Endothelial cell of umbilical vein (primary cell): ENCODE measurements around the gene BIN1. TPM values are rescaled to one million over a fixed set of nuclear protein-coding genes. Genes with fewer than 3 reads are reported as not detected.

Source experiments
- BruUV-seq: library from RNA; stranded (reverse); fragments of 400-500 nt; replicated peaks from 2 replicates; lab custom pipeline; 2021; lab: Mats Ljungman, UMichigan
- CTCF ChIA-PET: fragments of 300-600, 350-600 bp; sonication (Branson Sonifier 250); formaldehyde crosslinking; loops from one replicate; lab custom pipeline; 2021; ENCODE audit warnings: antibody characterized with exemption, inconsistent platforms; lab: Charles Lee
- POLR2A ChIA-PET: fragments of 300-600, 350-600 bp; sonication (Branson Sonifier 250); formaldehyde crosslinking; loops from one replicate; lab custom pipeline; 2021; ENCODE audit warnings: antibody characterized with exemption, inconsistent platforms; lab: Charles Lee
- DNase-seq: peaks from one replicate; pipeline ENCODE4 v3.0.0-alpha.2; 2011; ENCODE audit warnings: low read depth, low spot score
- FAIRE-seq: peaks from 2 replicates; lab custom pipeline; 2011; peaks lifted over from hg19 to GRCh38; lab: Jason Lieb, UNC
- H2AFZ ChIP-seq: 2 replicates; pipeline ENCODE4 v1.6.0; 2012; ENCODE audit warnings: low read depth, low read length, control low read depth, inconsistent platforms
- H3K27ac ChIP-seq: 2 replicates; pipeline ENCODE4 v1.5.1; 2011; ENCODE audit warnings: low read depth, mild to moderate bottlenecking, control low read depth, low read length, moderate library complexity; ENCODE audit not compliant: insufficient read depth
- H3K27me3 ChIP-seq, 2 experiments: 2 replicates each; pipeline versions ENCODE4 v1.6.0 to v1.6.1; 2011; ENCODE audit warnings: low read length in 2 of 2, mixed read lengths in 1 of 2; ENCODE audit not compliant: control insufficient read depth in 2 of 2, insufficient read depth in 2 of 2
- H3K36me3 ChIP-seq, 2 experiments: 2 replicates in 1 of 2; 3 replicates in 1 of 2; pipeline ENCODE4 v1.5.1; 2011; ENCODE audit warnings: low read length in 2 of 2, mild to moderate bottlenecking in 1 of 2, moderate library complexity in 1 of 2; ENCODE audit not compliant: control insufficient read depth in 2 of 2, insufficient read depth in 2 of 2; ENCODE audit errors: extremely low read depth in 1 of 2
- H3K4me1 ChIP-seq: 3 replicates; pipeline ENCODE4 v1.5.1; 2011; ENCODE audit warnings: mild to moderate bottlenecking, low read length; ENCODE audit not compliant: control insufficient read depth, insufficient read depth; ENCODE audit errors: extremely low read depth
- H3K4me2 ChIP-seq: 2 replicates; pipeline ENCODE4 v1.6.1; 2011; ENCODE audit warnings: low read length, control low read depth, mixed read lengths; ENCODE audit not compliant: insufficient read depth
- H3K4me3 ChIP-seq, 3 experiments: fragments of 200-600 bp in 1 of 3; sonication (generic), shearing (Covaris generic) in 1 of 3; replicated peaks in 1 of 3; 2 replicates each; pipeline ENCODE4 v1.5.1; 2011 to 2016; ENCODE audit warnings: control low read depth in 3 of 3, low read length in 3 of 3, mild to moderate bottlenecking in 2 of 3, inconsistent platforms in 1 of 3, low read depth in 1 of 3, moderate library complexity in 1 of 3; ENCODE audit not compliant: insufficient read depth in 1 of 3
- H3K79me2 ChIP-seq: 2 replicates; pipeline ENCODE4 v1.6.0; 2012; ENCODE audit warnings: low read length, inconsistent platforms; ENCODE audit not compliant: control insufficient read depth, insufficient read depth
- H3K9ac ChIP-seq: replicated peaks from 2 replicates; pipeline ENCODE3; 2011; ENCODE audit warnings: low read length, control low read depth; ENCODE audit not compliant: insufficient read depth; ENCODE audit errors: extremely low read depth
- H3K9me1 ChIP-seq: replicated peaks from 3 replicates; pipeline ENCODE4 v1.6.0; 2011; ENCODE audit warnings: mild to moderate bottlenecking, low read length; ENCODE audit not compliant: control insufficient read depth, insufficient read depth; ENCODE audit errors: extremely low read depth
- H3K9me3 ChIP-seq: replicated peaks from 2 replicates; pipeline ENCODE4 v1.5.1; 2012; ENCODE audit warnings: low read length, inconsistent platforms; ENCODE audit not compliant: control insufficient read depth, insufficient read depth
- H4K20me1 ChIP-seq: replicated peaks from 2 replicates; pipeline ENCODE3; 2011; ENCODE audit warnings: mild to moderate bottlenecking, low read length; ENCODE audit not compliant: control insufficient read depth, insufficient read depth; ENCODE audit errors: extremely low read depth
- EZH2 ChIP-seq: IDR thresholded peaks from 2 replicates; pipeline ENCODE4 v1.6.1; 2012; ENCODE audit warnings: borderline replicate concordance, low read depth, mild to moderate bottlenecking, moderate library complexity, low read length, inconsistent platforms; ENCODE audit not compliant: severe bottlenecking
- FOS ChIP-seq: IDR thresholded peaks from 2 replicates; pipeline ENCODE4 v1.6.1; 2011; ENCODE audit warnings: mild to moderate bottlenecking, low read length, moderate library complexity, borderline replicate concordance; ENCODE audit not compliant: insufficient read depth
- GATA2 ChIP-seq: IDR thresholded peaks from 2 replicates; pipeline ENCODE4 v1.7.0; 2011; ENCODE audit warnings: low read depth, mild to moderate bottlenecking, moderate library complexity, mixed read lengths, low read length; ENCODE audit not compliant: insufficient read length, insufficient read depth
- JUN ChIP-seq: IDR thresholded peaks from 2 replicates; pipeline ENCODE4 v1.6.1; 2011; ENCODE audit warnings: borderline replicate concordance, low read depth; ENCODE audit not compliant: insufficient read length, insufficient read depth
- MYC ChIP-seq: IDR thresholded peaks from one replicate; pipeline ENCODE4 v1.6.1; 2011; ENCODE audit warnings: mild to moderate bottlenecking, low read depth, low read length
- POLR2A ChIP-seq: IDR thresholded peaks from 2 replicates; pipeline ENCODE4 v1.6.1; 2012; ENCODE audit warnings: low read depth, mild to moderate bottlenecking, control low read depth, low read length
- POLR2AphosphoS5 ChIP-seq: IDR thresholded peaks from 2 replicates; pipeline ENCODE4 v1.6.1; 2012; ENCODE audit warnings: low read depth, mild to moderate bottlenecking, control low read depth, low read length, moderate library complexity; ENCODE audit not compliant: insufficient read depth
- dilution Hi-C: fragments of 300-500 bp; cut with MboI; formaldehyde crosslinking; loops from one replicate; pipeline ENCODE4 v1.15.0; 2019; ENCODE audit warnings: low sequenced_read_pairs; ENCODE audit not compliant: extremely low pct_ligation_motif_present
- intact Hi-C: fragments of 100-400 bp; cut with micrococcal nuclease; formaldehyde crosslinking; loops from one replicate; pipeline ENCODE4 v1.10.0; 2022
- polyA plus RNA-seq, 4 experiments: library from polyadenylated mRNA; depleted of rRNA in 3 of 4; stranded (reverse) in 3 of 4; unstranded in 1 of 4; fragments of >200 nt; gene quantifications; 2 replicates each; pipeline versions ENCODE4 v1.2.1 to v1.2.3, GENCODE V29; 2011 to 2012; ENCODE audit warnings: missing spikeins in 1 of 4
- total RNA-seq: library from RNA; stranded (reverse); gene quantifications from 2 replicates; pipeline ENCODE4 v1.2.3, GENCODE V29; 2021
- TF ChIP-seq, protein P1 (sequence below): IDR thresholded peaks from 2 replicates; pipeline ENCODE4 v1.6.1; 2011; ENCODE audit not compliant: insufficient read depth, insufficient read length
- TF ChIP-seq, protein P2 (sequence below), 2 donors: IDR thresholded peaks; 1 replicate in 1 of 2; 2 replicates in 1 of 2; pipeline ENCODE4 v1.5.1; 2011; ENCODE audit warnings: low read length in 2 of 2, mild to moderate bottlenecking in 2 of 2, moderate library complexity in 2 of 2, control low read depth in 1 of 2, inconsistent platforms in 1 of 2, low read depth in 1 of 2; ENCODE audit not compliant: insufficient read depth in 1 of 2; ENCODE audit errors: extremely low read depth in 1 of 2

BIN1 gene
- total and polyA plus RNA-seq, 2 donors (not counting 3 experiments of a cell fraction or from before 2014, with no cell fraction given): 26.3 to 36.9 TPM

DNA sequence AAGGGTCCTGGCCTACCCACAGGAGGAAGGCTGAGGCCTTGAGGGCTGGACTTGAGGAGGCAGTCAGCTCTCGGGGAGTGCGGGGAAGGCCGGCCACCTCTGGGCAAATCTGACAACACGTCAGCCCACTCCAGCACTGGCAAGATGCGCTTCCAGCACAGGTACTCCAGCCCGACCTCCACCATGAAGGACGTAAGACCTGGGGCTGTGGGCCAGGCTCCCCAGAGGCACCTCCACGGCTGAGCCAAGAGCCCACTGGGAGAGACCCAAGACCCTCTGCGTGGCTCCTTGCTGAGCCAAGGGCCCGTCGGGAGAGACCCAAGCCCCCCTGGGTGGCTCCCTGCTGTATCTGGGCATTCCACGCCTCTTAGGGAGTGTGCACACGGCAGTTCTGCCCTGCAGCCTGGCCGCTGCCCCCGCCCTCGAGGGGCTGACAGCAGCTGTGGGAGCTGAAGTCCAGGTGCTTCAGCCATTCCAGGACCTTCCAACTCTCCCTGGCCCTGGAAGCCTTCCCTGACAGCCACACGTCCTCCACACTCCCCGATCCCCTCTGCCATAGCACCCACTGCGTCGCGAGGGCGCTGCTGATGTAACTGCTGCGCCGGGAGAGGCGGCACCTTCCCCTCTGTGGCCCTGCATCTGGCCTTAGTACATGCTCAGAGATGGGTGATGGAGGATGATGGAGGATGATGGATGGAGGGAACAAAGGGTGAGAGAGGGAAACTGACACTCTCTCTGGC lies 50.2 kb downstream of the BIN1 start:
- Histone ChIP-seq H3K79me2 (no peaks in the 10 kb centered on the region), H3K4me1 (peaks cover 14% of the 10 kb centered on the region), H3K9me1 (no peaks in the 10 kb centered on the region), H3K4me2 (no peak overlapping the region), H2AFZ (no peak overlapping the region), H4K20me1 (no peaks in the 10 kb centered on the region), H3K9ac (no peak overlapping the region), H3K4me3 (no peak overlapping the region), H3K36me3 (no peaks in the 10 kb centered on the region), H3K9me3 (no peaks in the 10 kb centered on the region), H3K27me3 (no peaks in the 10 kb centered on the region), H3K27ac (no peak overlapping the region)
- BruUV-seq: no TSS peak
- ChIA-PET POLR2A (no interaction called here), CTCF (no interaction called here)
- dilution Hi-C loops: no loop called here
- intact Hi-C loops: no loop called here
- FAIRE-seq: no peak
- DNase-seq: no peak
- TF ChIP-seq POLR2AphosphoS5 (no peak), MYC (no peak), POLR2A (no peak)

GRCh38 chr2:127056086-127056485 lies 50.9 kb downstream of the BIN1 start:
- H3K27ac ChIP-seq: no peak overlapping the region
- H3K27me3 ChIP-seq: no peaks in the 10 kb centered on the region
- no peaks in the 10 kb centered on the region for H3K9me1 ChIP-seq
- H3K79me2 ChIP-seq: no peaks in the 10 kb centered on the region
- no peak overlapping the region for H3K4me3 ChIP-seq
- TF ChIP-seq, protein P1, sequence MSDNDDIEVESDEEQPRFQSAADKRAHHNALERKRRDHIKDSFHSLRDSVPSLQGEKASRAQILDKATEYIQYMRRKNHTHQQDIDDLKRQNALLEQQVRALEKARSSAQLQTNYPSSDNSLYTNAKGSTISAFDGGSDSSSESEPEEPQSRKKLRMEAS: no peak
- no peak for TF ChIP-seq GATA2
- no peak for TF ChIP-seq FOS
- TF ChIP-seq JUN: no peak
- TF ChIP-seq EZH2: no peak
- no peak for TF ChIP-seq POLR2AphosphoS5
- TF ChIP-seq MYC: no peak
- TF ChIP-seq, protein P2, sequence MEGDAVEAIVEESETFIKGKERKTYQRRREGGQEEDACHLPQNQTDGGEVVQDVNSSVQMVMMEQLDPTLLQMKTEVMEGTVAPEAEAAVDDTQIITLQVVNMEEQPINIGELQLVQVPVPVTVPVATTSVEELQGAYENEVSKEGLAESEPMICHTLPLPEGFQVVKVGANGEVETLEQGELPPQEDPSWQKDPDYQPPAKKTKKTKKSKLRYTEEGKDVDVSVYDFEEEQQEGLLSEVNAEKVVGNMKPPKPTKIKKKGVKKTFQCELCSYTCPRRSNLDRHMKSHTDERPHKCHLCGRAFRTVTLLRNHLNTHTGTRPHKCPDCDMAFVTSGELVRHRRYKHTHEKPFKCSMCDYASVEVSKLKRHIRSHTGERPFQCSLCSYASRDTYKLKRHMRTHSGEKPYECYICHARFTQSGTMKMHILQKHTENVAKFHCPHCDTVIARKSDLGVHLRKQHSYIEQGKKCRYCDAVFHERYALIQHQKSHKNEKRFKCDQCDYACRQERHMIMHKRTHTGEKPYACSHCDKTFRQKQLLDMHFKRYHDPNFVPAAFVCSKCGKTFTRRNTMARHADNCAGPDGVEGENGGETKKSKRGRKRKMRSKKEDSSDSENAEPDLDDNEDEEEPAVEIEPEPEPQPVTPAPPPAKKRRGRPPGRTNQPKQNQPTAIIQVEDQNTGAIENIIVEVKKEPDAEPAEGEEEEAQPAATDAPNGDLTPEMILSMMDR (IDR thresholded peaks at IDR 0.05; ENCODE audit: extremely low read depth in 1 of 2, insufficient read depth in 1 of 2, low read depth in 1 of 2, low read length in 2 of 2): no peak
- TF ChIP-seq POLR2A: no peak
- H3K4me2 ChIP-seq: no peak overlapping the region
- no peak overlapping the region for H3K9ac ChIP-seq
- no peaks in the 10 kb centered on the region for H4K20me1 ChIP-seq
- dilution Hi-C loops (no loop called here), intact Hi-C loops (no loop called here)
- no peak overlapping the region for H2AFZ ChIP-seq
- FAIRE-seq: no peak
- H3K36me3 ChIP-seq: no peaks in the 10 kb centered on the region
- no TSS peak for BruUV-seq
- H3K9me3 ChIP-seq: no peaks in the 10 kb centered on the region
- ChIA-PET POLR2A (no interaction called here), CTCF (no interaction called here)
- no peak for DNase-seq
- H3K4me1 ChIP-seq: peaks cover 7% of the 10 kb centered on the region
